T-helper 2 cell (primary cell): ENCODE data around the gene PSMD1.

Source experiments
- DNase-seq, 5 experiments: peaks; one replicate each; pipeline versions ENCODE4 v3.0.0 to v3.0.0-alpha.2; 2012 to 2022

The PSMD1 gene

GRCh38 chr2:231213931-231214642 is 157.4 kb downstream of the PSMD1 start:
- no peak for DNase-seq

DNA sequence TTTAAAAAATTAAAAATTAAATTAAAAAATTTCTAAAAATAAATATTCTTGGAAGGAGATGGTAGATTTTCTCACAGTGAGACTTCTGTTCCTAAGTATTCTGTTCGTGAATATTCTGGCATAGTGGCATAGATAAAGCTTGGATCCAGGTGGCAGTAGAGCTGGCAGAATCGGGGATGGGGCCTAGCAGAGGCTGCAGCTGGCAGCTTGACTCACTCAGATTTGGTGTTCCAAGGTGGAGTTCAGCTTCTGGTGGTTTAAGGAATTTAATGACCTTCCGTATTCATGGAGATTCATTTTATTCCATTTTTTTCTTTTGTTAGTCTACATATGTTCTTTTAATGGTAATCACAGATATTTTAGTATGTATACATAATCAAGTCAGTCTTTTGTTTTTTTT is 161.7 kb downstream of the PSMD1 start:
- no peak for DNase-seq

- DNase-seq = no peak
These were observed 162.6 kb downstream of the PSMD1 start for GRCh38 chr2:231219289-231219688.

GRCh38 chr2:231221761-231222160 is 165.1 kb downstream of the PSMD1 start:
- DNase-seq = no peak
